GM21786 (cell line): ENCODE results near the gene AGXT.

Experiments used
- ATAC-seq: cut with Tn5 transposase; IDR thresholded peaks from one replicate; pipeline ENCODE4 v1.9.1; 2021; ENCODE audit not compliant: unreplicated experiment

Gene AGXT

DNA sequence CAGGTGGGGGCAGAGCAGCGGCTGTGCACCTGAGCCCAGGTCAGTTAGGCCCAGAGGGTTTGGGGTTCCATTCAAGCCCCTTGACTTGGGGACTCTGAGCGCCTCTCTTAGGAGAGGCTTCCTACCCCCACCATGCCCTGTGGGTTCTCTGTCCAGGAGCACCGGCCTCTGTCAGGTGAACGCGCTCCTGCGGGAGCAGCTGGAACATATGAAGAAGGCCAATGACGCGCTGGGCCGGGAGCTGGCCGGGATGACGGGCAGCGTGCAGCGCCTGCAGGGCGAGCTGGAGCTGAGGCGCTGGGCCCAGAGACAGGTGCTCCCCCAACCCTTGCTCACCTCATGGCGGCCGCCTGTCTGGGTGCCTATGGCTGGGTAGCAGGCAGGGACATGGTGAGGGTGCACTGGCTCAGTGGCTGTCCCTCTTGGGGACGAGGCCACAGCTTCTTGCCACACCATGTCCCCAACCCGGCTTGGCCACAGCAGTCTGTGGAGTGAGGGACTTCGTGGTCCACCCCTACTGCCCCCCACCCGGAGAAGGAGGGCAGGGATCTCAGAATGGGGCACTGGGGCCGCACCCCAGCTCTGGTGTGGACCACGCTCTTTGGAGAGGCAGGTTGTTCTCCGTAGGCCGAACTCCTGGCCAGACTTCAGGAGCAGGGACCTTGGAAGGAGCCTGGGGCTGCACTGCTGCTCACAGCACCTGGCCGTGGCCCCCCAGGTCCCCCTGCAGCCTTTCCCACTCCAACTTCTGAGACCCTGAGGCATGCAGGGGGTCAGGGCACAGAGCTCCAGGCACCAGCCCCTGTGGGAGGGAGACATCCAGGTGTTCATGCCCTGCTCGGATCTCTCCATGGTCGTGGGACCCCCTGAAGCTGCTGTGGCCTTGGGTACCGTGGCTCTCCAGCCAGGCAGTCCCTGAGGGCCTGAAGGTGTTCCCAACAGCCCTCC, 57.2 kb downstream of the AGXT start:
- no peak for ATAC-seq

DNA sequence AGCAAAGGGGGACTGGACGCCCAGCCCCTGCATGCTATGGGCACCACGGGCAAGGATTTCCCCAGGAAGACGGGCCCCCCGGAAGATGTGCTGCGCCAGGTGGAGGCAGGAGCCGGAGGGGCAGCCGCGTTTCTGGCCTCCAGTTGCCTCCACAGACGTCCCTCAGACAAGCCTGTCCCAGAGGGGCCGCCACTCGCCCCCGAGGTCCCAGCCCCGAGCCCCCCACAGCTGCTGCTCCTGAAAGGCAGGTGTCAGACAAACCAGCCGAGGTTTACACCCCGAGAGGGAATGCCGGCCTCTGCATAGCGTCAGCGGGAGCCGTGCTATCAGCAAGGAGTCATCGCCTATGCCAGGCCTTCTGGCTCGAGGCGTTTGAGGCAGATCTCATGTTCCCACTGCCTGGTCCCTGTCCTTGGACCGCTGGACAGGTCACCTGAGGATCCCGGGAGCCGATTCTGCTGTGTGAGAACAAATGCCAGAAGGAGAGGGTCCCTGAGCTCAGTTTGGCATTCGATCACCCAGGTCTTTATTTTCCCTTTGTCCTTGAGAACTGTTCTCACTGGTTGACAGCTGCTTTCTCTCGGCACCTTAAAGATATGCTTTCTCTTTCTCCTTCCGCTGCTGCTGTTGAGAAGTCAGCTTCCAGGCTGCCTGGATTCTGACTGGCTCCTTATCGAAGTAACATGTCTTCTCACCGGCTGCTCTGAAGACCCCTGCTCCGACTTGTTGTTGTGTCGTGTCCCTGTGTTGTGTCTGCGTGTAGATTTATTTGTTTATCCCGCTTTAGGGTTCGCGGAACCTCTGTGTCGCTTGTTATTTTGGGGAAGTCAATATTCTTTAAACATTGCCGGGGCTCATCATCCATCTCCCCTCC, 58.1 kb downstream of the AGXT start:
- no peak for ATAC-seq

DNA sequence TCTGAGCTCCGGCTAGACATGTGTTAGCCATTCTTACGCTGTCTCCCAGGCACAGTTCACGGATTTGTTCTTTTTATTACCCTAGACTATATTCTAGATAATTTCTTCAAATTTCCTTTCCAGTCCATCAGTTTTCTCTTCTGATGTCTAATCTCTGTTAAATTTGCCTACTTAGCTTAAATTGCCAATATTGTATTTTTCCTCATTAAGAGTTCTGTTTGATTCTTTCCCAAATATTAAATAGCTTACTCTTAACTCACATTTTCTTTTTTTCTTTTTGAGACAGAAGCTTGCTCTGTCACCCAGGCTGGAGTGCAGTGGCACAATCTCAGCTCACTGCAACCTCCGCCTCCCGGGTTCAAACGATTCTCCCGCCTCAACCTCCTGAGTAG, 58.8 kb downstream of the AGXT start:
- ATAC-seq, result no peak

DNA sequence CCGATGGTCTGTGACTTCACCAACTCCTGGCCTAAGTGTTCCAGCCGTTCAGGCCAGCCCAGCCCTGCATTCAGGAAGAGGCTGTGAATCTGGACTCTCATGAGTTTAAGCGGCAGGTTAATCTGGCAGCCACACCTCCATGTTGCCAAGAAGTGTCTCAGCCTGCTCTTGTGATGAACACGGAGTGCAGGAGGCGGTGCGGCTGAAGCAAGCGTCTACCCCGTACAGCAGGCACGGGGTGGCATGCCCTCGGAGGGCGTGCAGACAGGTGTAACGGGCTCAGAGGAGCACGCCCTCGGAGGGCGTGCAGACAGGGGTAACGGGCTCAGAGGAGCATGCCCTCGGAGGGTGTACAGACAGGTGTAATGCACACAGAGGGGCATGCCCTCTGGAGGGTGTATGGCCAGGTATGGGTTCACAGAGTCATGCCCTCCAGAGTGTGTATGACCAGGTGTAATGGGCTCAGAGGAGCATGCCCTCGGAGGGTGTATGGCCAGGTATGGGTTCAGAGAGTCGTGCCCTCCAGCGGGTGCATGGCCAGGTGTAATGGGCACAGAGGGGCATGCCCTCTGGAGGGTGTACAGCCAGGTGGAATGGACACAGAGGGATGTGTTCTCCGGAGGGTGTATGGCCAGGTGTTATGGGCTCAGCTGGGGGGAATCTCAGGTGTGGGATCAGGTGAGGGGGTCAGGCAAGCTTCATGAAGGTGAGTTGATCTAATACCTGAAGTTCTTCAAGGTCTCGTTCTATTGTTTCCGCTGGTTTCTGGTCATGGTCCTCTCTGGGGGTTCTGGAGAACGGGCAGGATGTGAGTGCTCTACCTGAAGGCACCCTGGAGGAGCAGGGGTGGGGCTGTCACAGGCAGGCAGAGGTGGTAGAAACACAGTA, 60.1 kb downstream of the AGXT start:
- ATAC-seq, result no peak

DNA sequence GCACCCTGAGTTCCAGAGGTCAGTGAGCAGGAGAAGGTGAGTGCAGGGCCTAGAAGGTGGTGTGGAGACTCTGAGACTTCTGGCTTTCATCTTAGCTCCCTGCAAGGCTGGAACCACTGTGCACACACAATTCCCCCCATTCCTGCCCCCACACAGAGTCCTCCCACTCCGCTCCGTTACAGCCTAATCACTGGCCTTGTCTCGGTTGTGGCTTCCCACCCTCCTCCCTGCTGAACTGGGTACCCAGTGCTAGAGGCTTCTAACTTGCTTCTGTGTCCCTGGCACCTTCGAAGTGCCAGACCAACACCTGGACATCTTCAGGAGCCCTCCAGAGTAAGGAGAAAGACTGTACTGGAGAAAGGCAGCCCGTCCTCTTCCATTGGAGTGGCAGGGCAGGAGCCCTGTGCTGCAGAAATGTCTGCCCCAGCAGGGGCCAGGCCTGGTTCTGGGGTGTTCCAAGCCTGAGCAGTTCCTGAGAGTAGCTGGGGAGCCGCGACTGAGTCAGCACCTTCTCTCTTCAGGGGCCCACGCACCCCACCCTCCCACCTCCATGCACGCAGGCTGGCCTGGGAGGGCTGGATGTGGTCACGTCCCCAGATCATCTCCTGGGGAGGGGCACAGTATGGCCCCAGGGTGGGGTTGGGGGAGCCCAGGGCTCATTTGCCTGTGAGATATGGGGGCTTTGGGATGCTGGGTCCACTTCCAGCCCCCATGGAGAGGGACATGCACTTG, 60.9 kb downstream of the AGXT start:
- ATAC-seq, result no peak
